Stimulated activated CD4-positive, alpha-beta T cell treated with anti-CD3 and anti-CD28 coated beads, Interleukin-12 subunit alpha, Interleukin-12 subunit beta, amount 100 ng/mL, for 4 hours (primary cell): Measurements from ENCODE around the gene NCAM1.
"Not testable (repeated sequence)": the region's sequence is repeated elsewhere in the genome, so short reads cannot be mapped to it uniquely, and the experiment has no call there.

Source experiments
- DNase-seq: peaks from one replicate; pipeline ENCODE4 v3.0.0-alpha.2; 2020

The NCAM1 gene

GRCh38 chr11:112961146-112961668 lies at the start of gene NCAM1:
TSS of gene NCAM1 (plus strand) at chr11:112961420.
- DNase-seq, result no peak

GRCh38 chr11:112922606-112923005 lies 38.6 kb upstream of the NCAM1 start:
- DNase-seq, result no peak

- DNase-seq, result not testable (repeated sequence)
Measured at GRCh38 chr11:112924836-112925235, 36.4 kb upstream of the NCAM1 start.

GRCh38 chr11:112925516-112926310 lies 35.5 kb upstream of the NCAM1 start:
- no peak for DNase-seq

- no peak for DNase-seq
Measured at GRCh38 chr11:112928136-112928535, 33.1 kb upstream of the NCAM1 start.

GRCh38 chr11:112929432-112929831 lies 31.8 kb upstream of the NCAM1 start:
- no peak for DNase-seq

GRCh38 chr11:112931703-112932102 lies 29.5 kb upstream of the NCAM1 start:
- DNase-seq, result no peak

- DNase-seq, result no peak
Measured at GRCh38 chr11:112932593-112932992, 28.6 kb upstream of the NCAM1 start.

- DNase-seq, result no peak
Measured at GRCh38 chr11:112933970-112934369, 27.2 kb upstream of the NCAM1 start.

- no peak for DNase-seq
Measured at GRCh38 chr11:112941104-112941503, 20.1 kb upstream of the NCAM1 start.

GRCh38 chr11:112942966-112943643 lies 18.1 kb upstream of the NCAM1 start:
- DNase-seq, result no peak

GRCh38 chr11:112946866-112947265 lies 14.4 kb upstream of the NCAM1 start:
- DNase-seq, result no peak

- no peak for DNase-seq
Measured at GRCh38 chr11:112949781-112950575, 11.2 kb upstream of the NCAM1 start.

- no peak for DNase-seq
Measured at GRCh38 chr11:112958670-112959069, 2.5 kb upstream of the NCAM1 start.

- no peak for DNase-seq
Measured at GRCh38 chr11:112961751-112962578, 745 bp downstream of the NCAM1 start.

- no peak for DNase-seq
Measured at GRCh38 chr11:112962579-112963367, 1.6 kb downstream of the NCAM1 start.

- DNase-seq, result no peak
Measured at GRCh38 chr11:112963368-112963955, 2.2 kb downstream of the NCAM1 start.

- no peak for DNase-seq
Measured at GRCh38 chr11:112965656-112966055, 4.4 kb downstream of the NCAM1 start.

- no peak for DNase-seq
Measured at GRCh38 chr11:112966561-112966960, 5.3 kb downstream of the NCAM1 start.

GRCh38 chr11:112967082-112967481 lies 5.9 kb downstream of the NCAM1 start:
- DNase-seq, result no peak
